ENCODE results near the gene MSI2. TPM values are rescaled to one million over a fixed set of nuclear protein-coding genes. Genes with fewer than 3 reads are reported as not detected.

MSI2 gene
- total RNA-seq, 6 experiments from 2014 or later: 12.0 to 22.6 (median 19.4) TPM

DNA sequence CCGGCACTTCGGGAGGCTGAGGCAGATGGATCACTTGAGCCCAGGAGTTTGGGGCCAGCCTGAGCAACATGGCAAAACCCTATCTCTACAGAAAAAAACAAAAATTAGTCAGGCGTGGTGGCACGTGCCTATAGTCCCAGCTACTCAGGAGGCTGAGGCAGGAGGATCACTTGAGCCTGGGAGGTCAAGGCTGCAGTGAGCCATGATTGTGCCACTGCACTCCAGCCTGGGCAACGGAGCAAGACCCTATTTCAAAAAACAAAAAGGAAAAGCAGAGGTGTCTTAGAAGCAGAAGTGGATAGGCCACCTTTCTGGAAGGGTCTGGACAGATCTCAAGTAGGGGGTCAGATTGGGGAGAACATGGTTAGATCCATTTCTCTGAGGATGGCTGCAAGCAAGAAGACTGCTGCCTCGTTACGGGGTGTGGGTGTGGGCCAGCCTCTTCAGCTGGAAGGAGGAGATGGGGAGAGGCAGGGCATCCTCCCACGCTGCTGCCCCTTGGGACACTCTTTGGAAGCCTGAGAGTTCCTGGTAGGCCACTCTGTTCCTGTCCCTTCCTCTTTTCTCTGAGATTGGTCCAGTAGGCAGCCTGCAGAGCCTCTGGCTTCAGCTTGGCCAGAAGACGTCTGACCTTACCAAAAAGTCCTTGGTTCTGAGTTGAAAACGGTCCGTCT lies 208.0 kb downstream of the MSI2 start:
- Histone ChIP-seq H3K27me3 (no peaks in the 10 kb centered on the region), H3K9me3 (no peaks in the 10 kb centered on the region), H3K4me3 (no peak overlapping the region), H3K27ac (no peak overlapping the region), H3K36me3 (no peaks in the 10 kb centered on the region), H3K4me1 (no peaks in the 10 kb centered on the region)
- intact Hi-C loops (cut with DNase I): no loop called here
- 97% methylated on average over 6 of the region's 11 CpGs for WGBS (ENCODE audit: insufficient coverage, low coverage, low lambda C conversion rate, missing lambda C conversion rate)
- peak in 1 of 3 donors; percentile 25 for DNase-seq
- no peak for ATAC-seq
- TF ChIP-seq POLR2A (IDR thresholded peaks at IDR 0.05): no peak
- TF ChIP-seq, protein P1, sequence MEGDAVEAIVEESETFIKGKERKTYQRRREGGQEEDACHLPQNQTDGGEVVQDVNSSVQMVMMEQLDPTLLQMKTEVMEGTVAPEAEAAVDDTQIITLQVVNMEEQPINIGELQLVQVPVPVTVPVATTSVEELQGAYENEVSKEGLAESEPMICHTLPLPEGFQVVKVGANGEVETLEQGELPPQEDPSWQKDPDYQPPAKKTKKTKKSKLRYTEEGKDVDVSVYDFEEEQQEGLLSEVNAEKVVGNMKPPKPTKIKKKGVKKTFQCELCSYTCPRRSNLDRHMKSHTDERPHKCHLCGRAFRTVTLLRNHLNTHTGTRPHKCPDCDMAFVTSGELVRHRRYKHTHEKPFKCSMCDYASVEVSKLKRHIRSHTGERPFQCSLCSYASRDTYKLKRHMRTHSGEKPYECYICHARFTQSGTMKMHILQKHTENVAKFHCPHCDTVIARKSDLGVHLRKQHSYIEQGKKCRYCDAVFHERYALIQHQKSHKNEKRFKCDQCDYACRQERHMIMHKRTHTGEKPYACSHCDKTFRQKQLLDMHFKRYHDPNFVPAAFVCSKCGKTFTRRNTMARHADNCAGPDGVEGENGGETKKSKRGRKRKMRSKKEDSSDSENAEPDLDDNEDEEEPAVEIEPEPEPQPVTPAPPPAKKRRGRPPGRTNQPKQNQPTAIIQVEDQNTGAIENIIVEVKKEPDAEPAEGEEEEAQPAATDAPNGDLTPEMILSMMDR (IDR thresholded peaks at IDR 0.05): no peak

DNA sequence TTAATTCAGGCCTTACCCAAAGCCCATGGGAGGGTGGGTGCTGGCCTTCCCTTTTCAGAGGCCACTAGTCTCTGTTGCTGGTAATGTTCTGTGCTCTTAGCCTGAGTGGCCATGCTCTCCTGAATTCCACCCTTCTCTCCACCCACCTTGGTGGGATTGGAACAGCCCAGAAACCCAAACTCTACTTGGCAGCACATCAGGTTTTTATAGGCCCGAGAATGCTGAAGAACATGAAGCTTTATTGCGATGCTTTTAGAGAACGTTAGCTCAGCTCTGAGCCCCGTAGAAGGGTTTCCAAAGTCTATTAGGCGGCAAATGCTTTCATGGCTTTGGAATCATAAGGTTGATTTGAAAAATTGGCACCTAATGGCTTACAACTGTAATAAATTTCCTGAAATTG lies 209.3 kb downstream of the MSI2 start:
- intact Hi-C loops (cut with DNase I): no loop called here
- Histone ChIP-seq H3K27me3 (no peaks in the 10 kb centered on the region), H3K9me3 (no peaks in the 10 kb centered on the region), H3K36me3 (no peaks in the 10 kb centered on the region), H3K4me1 (no peaks in the 10 kb centered on the region), H3K27ac (no peak overlapping the region), H3K4me3 (no peak overlapping the region)
- DNase-seq (peak in 1 of 3 donors; percentile 2), ATAC-seq (no peak)
- TF ChIP-seq, protein P1 (IDR thresholded peaks at IDR 0.05): no peak
- TF ChIP-seq POLR2A (IDR thresholded peaks at IDR 0.05): no peak
- 98% methylated on average over 5 of the region's 5 CpGs for WGBS (ENCODE audit: insufficient coverage, low coverage, low lambda C conversion rate, missing lambda C conversion rate)

DNA sequence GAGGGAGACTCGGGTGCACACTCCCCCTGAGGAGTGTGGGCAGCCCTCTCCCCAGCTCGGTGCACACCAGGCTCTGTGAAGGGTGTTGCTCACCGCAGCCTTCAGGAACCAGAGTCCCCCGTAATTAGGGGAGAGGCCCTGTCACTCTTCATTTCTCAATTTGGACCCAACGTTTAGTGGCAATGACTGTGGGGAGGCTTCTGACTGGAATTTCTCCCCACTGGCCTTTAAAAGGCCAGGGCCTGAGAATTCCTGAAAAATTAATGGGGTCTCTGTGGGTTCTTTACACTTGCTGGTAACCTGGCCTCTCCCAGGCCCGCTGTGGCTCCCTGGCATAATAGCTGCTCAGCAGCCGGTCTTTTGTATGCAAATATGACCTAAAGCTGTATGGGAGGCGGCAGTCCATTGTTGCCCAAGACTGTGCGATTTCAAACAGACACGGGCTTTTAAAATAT lies 209.7 kb downstream of the MSI2 start:
- Histone ChIP-seq H3K27ac (no peak overlapping the region), H3K27me3 (no peaks in the 10 kb centered on the region), H3K36me3 (no peaks in the 10 kb centered on the region), H3K4me1 (no peaks in the 10 kb centered on the region), H3K4me3 (no peak overlapping the region), H3K9me3 (no peaks in the 10 kb centered on the region)
- DNase-seq (peak in 1 of 3 donors; percentile 4), ATAC-seq (no peak)
- intact Hi-C loops (cut with DNase I): no loop called here
- 30% methylated on average over 3 of the region's 10 CpGs for WGBS (ENCODE audit: insufficient coverage, low coverage, low lambda C conversion rate, missing lambda C conversion rate)
- no peak for TF ChIP-seq POLR2A (IDR thresholded peaks at IDR 0.05)
- TF ChIP-seq, protein P1 (IDR thresholded peaks at IDR 0.05): no peak

DNA sequence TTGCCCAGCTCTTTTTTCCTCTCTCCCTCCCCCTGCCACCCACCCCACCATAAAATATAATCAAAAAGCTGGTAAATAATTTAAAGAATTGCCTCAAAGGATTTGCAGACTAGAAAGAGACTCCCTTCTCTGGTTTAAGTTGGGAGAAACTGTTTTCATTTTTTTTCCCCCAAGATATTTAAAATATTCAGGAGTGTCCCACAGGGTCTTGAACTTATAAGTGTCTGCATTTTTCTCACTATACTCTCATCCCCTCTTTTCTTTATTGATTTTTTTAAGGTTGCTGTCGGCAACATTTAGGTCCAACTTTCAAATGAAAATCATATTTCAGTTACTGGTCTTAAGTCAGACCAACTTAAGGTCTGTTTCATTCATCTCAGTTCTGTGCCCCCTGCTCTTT lies 210.2 kb downstream of the MSI2 start:
- Histone ChIP-seq H3K36me3 (no peaks in the 10 kb centered on the region), H3K27ac (no peak overlapping the region), H3K4me1 (no peaks in the 10 kb centered on the region), H3K27me3 (no peaks in the 10 kb centered on the region), H3K9me3 (no peaks in the 10 kb centered on the region), H3K4me3 (no peak overlapping the region)
- 95% methylated on average over 1 of the region's 1 CpG for WGBS (ENCODE audit: insufficient coverage, low coverage, low lambda C conversion rate, missing lambda C conversion rate)
- DNase-seq (no peak), ATAC-seq (no peak)
- TF ChIP-seq, protein P1 (IDR thresholded peaks at IDR 0.05): no peak
- no peak for TF ChIP-seq POLR2A (IDR thresholded peaks at IDR 0.05)
- intact Hi-C loops (cut with DNase I): no loop called here

Data from right lobe of liver (tissue), 6 donors.